C4-2B (cell line): ENCODE results near the gene KRT35.

Source experiments
- ZFX ChIP-seq: fragments of 450-650 bp; IDR thresholded peaks from 2 replicates; pipeline ENCODE4 v1.6.1; 2017
- TF ChIP-seq, protein P1 (sequence below): fragments of 450-650 bp; conservative IDR thresholded peaks from 2 replicates; pipeline ENCODE4 v1.5.1; 2017; ENCODE audit warnings: mild to moderate bottlenecking

GRCh38 chr17:41486809-41487530, 6.0 kb upstream of the KRT35 start:
- no peak for TF ChIP-seq ZFX
- TF ChIP-seq, protein P1, sequence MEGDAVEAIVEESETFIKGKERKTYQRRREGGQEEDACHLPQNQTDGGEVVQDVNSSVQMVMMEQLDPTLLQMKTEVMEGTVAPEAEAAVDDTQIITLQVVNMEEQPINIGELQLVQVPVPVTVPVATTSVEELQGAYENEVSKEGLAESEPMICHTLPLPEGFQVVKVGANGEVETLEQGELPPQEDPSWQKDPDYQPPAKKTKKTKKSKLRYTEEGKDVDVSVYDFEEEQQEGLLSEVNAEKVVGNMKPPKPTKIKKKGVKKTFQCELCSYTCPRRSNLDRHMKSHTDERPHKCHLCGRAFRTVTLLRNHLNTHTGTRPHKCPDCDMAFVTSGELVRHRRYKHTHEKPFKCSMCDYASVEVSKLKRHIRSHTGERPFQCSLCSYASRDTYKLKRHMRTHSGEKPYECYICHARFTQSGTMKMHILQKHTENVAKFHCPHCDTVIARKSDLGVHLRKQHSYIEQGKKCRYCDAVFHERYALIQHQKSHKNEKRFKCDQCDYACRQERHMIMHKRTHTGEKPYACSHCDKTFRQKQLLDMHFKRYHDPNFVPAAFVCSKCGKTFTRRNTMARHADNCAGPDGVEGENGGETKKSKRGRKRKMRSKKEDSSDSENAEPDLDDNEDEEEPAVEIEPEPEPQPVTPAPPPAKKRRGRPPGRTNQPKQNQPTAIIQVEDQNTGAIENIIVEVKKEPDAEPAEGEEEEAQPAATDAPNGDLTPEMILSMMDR: peak; percentile 78
